Transverse colon (tissue), 4 donors: Measurements from ENCODE around the gene DNASE1. TPM values are rescaled to one million over a fixed set of nuclear protein-coding genes. Genes with fewer than 3 reads are reported as not detected.
"Not testable (repeated sequence)": the region's sequence is repeated elsewhere in the genome, so short reads cannot be mapped to it uniquely, and the experiment has no call there.

Experiments
- DNase-seq: peaks from one replicate; pipeline ENCODE4 v3.0.0-alpha.2; 2019
- H3K27ac ChIP-seq, 4 donors: fragments of 200-600 bp; sonication (generic); 2 replicates each; pipeline ENCODE4 v1.5.1; 2016 to 2018; ENCODE audit warnings: inconsistent platforms in 4 of 4
- H3K27me3 ChIP-seq: fragments of 200-600 bp; sonication (generic); 2 replicates; pipeline ENCODE4 v1.5.1; 2017; ENCODE audit warnings: inconsistent platforms
- H3K36me3 ChIP-seq, 4 donors: fragments of 200-600 bp; sonication (generic); 2 replicates each; pipeline ENCODE4 v1.5.1; 2017 to 2019; ENCODE audit warnings: inconsistent platforms in 4 of 4
- H3K4me1 ChIP-seq, 4 donors: fragments of 200-600 bp; sonication (generic); 2 replicates each; pipeline ENCODE4 v1.5.1; 2017 to 2020; ENCODE audit warnings: inconsistent platforms in 4 of 4
- H3K4me3 ChIP-seq, 4 donors: fragments of 200-600 bp; sonication (generic); 1 replicate in 1 of 4; 2 replicates in 3 of 4; pipeline versions ENCODE4 v1.5.1 to v1.6.1; 2017 to 2019; ENCODE audit warnings: inconsistent platforms in 4 of 4
- H3K9me3 ChIP-seq, 2 donors: fragments of 200-600 bp; sonication (generic); 2 replicates each; pipeline ENCODE4 v1.5.1; 2017 to 2019; ENCODE audit warnings: inconsistent platforms in 2 of 2
- EP300 ChIP-seq: sonication (generic); formaldehyde crosslinking; IDR thresholded peaks from one replicate; pipeline ENCODE4 v1.6.1; 2017; ENCODE audit warnings: antibody characterized with exemption, low read depth
- POLR2A ChIP-seq: fragments of 450-650 bp; IDR thresholded peaks from one replicate; pipeline ENCODE4 v1.6.1; 2016; ENCODE audit warnings: antibody characterized with exemption, mild to moderate bottlenecking, moderate library complexity
- POLR2AphosphoS5 ChIP-seq, 3 donors: sonication (generic); formaldehyde crosslinking; IDR thresholded peaks; one replicate each; pipeline ENCODE4 v1.6.1; 2016; ENCODE audit warnings: antibody characterized with exemption in 3 of 3
- whole genome bisulfite sequencing, 2 donors: methylation state at CpG; one replicate each; pipeline ENCODE4 v1.1.5; 2018; ENCODE audit warnings: low coverage in 1 of 2; 5-methylcytosine and 5-hydroxymethylcytosine counted together
- in situ Hi-C, 4 donors: fragments of 200-750 bp; cut with MboI; loops; one replicate each; pipeline versions ENCODE4 v1.15.0 to v1.15.1; 2017; ENCODE audit warnings: low sequenced_read_pairs in 3 of 4, low pct_ligation_motif_present in 1 of 4, low pct_unique_long_range_greater_than_20kb in 1 of 4
- intact Hi-C: fragments of 100-400 bp; cut with DNase I; formaldehyde crosslinking; loops from one replicate; pipeline ENCODE4 v1.15.1; 2023; ENCODE audit warnings: low total_unique reads
- total RNA-seq, 4 donors: library from RNA; depleted of rRNA; stranded (reverse); fragments of >200 nt; gene quantifications; one replicate each; pipeline ENCODE4 v1.1.0, GENCODE V29; 2016
- TF ChIP-seq, protein P1 (sequence below), 5 experiments: fragments of 200-600 bp in 3 of 5; fragments of 450-650 bp in 2 of 5; sonication (generic) in 3 of 5; IDR thresholded peaks; 1 replicate in 2 of 5; 2 replicates in 3 of 5; pipeline ENCODE4 v1.5.1; 2016 to 2017; ENCODE audit warnings: antibody characterized with exemption in 5 of 5, inconsistent platforms in 3 of 5, mild to moderate bottlenecking in 2 of 5, moderate library complexity in 1 of 5

The DNASE1 gene
- total RNA-seq, 4 donors from 2014 or later, result 27.3 to 139 (median 36.5) TPM

DNA sequence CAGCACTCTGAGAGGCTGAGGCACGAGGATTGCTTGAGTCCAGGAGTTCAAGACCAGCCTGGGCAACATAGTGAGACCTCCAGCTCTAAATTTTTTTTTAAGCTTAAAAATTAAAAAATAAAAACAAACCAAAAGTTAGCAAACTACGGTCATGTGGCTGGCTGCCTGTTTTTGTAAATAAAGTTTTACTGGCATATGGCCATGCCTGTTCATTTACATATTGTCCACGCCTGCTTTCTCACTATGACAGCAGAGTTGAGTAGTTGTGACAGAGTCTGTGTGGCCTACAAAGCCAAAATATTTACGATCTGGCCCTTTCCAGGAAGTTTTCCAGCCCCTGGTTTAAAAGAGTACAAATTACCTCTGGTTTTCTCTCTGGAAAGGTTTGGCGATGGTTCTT is 46.4 kb upstream of the DNASE1 start:
- H3K27ac ChIP-seq, result no peak overlapping the region
- no peak for TF ChIP-seq EP300
- no peak for TF ChIP-seq POLR2A
- no peak for TF ChIP-seq POLR2AphosphoS5 (IDR thresholded peaks at IDR 0.05)
- TF ChIP-seq, protein P1, sequence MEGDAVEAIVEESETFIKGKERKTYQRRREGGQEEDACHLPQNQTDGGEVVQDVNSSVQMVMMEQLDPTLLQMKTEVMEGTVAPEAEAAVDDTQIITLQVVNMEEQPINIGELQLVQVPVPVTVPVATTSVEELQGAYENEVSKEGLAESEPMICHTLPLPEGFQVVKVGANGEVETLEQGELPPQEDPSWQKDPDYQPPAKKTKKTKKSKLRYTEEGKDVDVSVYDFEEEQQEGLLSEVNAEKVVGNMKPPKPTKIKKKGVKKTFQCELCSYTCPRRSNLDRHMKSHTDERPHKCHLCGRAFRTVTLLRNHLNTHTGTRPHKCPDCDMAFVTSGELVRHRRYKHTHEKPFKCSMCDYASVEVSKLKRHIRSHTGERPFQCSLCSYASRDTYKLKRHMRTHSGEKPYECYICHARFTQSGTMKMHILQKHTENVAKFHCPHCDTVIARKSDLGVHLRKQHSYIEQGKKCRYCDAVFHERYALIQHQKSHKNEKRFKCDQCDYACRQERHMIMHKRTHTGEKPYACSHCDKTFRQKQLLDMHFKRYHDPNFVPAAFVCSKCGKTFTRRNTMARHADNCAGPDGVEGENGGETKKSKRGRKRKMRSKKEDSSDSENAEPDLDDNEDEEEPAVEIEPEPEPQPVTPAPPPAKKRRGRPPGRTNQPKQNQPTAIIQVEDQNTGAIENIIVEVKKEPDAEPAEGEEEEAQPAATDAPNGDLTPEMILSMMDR (IDR thresholded peaks at IDR 0.05), result no peak
- peaks cover 6 to 19% (median 18%) of the 10 kb centered on the region in 4 donors for H3K4me1 ChIP-seq
- no peaks in the 10 kb centered on the region for H3K36me3 ChIP-seq
- no peaks in the 10 kb centered on the region for H3K9me3 ChIP-seq
- intact Hi-C loops (no loop called here), in situ Hi-C loops (no loop called here)
- 68 to 81% methylated on average over 2 to 5 of the region's 5 CpGs for WGBS, 2 donors
- DNase-seq, result no peak
- H3K4me3 ChIP-seq, result no peak overlapping the region
- no peaks in the 10 kb centered on the region for H3K27me3 ChIP-seq

DNA sequence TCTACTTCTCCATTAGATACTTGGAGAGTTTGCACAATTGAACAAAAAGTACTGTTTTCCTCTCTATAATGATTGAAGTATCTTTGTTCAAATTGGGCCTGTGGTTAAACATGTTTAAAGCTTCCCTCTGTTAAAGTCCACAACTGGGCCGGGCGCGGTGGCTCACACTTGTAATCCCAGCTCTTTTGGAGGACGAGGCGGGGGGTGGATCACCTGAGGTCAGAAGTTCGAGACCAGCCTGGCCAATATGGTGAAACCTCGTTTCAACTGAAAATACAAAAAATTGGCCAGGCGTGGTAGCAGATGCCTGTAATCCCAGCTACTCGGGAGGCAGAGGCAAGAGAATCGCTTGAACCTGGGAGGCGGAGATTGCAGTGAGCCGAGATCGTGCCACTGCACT is 45.5 kb upstream of the DNASE1 start:
- H3K4me3 ChIP-seq, in situ Hi-C loops, intact Hi-C loops, H3K9me3 ChIP-seq, H3K27me3 ChIP-seq, H3K27ac ChIP-seq, H3K36me3 ChIP-seq, DNase-seq: not testable (repeated sequence)
- peaks cover 6 to 23% (median 18%) of the 10 kb centered on the region in 4 donors for H3K4me1 ChIP-seq
- 91 to 96% methylated on average over 8 to 13 of the region's 13 CpGs for WGBS, 2 donors

DNA sequence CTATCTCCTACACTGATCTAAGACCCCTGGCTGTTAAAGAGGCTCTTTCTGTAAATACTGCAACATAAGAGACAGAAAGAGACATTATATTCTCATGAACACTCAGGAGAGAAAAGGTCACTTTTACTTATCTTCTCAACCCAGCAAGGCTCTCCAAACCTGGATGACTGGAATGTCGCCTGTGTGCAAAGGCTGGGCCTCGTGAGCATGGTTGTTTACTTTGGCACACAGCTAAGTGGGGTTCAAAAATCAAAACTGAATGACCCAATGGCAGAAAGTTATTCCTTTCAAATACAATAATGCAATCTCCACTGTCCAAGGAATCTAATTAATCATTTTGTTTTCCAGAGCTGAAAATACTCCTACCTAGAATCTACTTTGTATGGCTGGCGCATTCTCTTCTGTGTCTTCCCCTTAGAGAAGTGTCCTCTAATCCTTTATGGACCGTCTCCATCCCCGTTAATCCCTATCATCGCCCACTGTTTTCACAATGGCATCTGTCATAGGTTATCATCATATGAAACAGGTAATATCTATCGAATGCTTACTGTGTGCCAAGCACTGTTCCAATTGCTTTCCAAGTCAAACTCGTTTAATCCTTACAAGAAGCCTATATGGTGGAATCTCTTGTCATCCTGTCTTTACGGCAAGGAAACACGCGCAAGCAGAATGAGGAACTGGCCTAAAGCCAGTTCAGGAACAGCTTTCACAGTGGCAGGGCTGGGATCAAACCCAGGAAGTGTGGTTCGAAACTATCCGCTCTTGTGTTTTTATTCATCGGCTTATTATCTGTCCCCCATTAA is 44.4 kb upstream of the DNASE1 start:
- 55 to 87% methylated on average over 4 to 14 of the region's 14 CpGs for WGBS, 2 donors
- H3K9me3 ChIP-seq, result no peaks in the 10 kb centered on the region
- peak overlapping the region in 1 of 4 donors; percentile 84 for H3K27ac ChIP-seq
- no peaks in the 10 kb centered on the region for H3K27me3 ChIP-seq
- in situ Hi-C loops, result no loop called here
- H3K4me1 ChIP-seq, result peaks cover 6 to 23% (median 18%) of the 10 kb centered on the region in 4 donors
- DNase-seq, result no peak
- no peaks in the 10 kb centered on the region for H3K36me3 ChIP-seq
- intact Hi-C loops, result no loop called here
- H3K4me3 ChIP-seq, result peak overlapping the region in 3 of 4 donors; percentile 86 to 94 (median 88)
- TF ChIP-seq POLR2A, result no peak
- TF ChIP-seq EP300, result no peak
- TF ChIP-seq, protein P1 (IDR thresholded peaks at IDR 0.05), result no peak
- no peak for TF ChIP-seq POLR2AphosphoS5 (IDR thresholded peaks at IDR 0.05)

DNA sequence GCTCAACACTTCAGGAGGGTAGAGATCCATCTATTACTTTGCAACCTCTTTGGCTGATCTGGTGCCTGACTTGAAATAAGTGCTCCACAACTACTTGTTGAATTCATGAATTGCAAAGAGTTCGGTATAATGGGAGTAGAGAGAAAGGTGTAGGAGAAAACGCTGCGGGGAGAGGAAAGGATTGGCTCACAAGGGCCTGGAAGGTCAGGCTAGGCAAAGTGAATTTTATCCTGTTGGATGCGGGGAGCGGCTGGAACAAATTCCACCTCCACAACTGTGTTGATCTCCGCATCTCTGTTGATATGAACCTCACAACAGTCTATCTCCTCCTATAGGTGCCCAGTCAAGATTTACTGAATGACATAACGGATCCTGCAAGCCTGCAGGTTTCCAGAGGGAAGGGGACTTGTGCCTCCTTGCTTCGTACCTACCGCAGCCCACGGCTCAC is 43.8 kb upstream of the DNASE1 start:
- Histone ChIP-seq H3K27me3 (no peaks in the 10 kb centered on the region), H3K4me1 (peaks cover 6 to 23% (median 18%) of the 10 kb centered on the region in 4 donors), H3K9me3 (no peaks in the 10 kb centered on the region), H3K27ac (peak overlapping the region; percentile 84 to 93 (median 88)), H3K36me3 (no peaks in the 10 kb centered on the region), H3K4me3 (peak overlapping the region; percentile 86 to 99 (median 91))
- TF ChIP-seq POLR2AphosphoS5 (IDR thresholded peaks at IDR 0.05) (no peak), EP300 (no peak), POLR2A (no peak)
- intact Hi-C loops, result no loop called here
- 1 to 20% methylated on average over 1 to 9 of the region's 10 CpGs for WGBS, 2 donors
- no peak for DNase-seq
- in situ Hi-C loops, result no loop called here

DNA sequence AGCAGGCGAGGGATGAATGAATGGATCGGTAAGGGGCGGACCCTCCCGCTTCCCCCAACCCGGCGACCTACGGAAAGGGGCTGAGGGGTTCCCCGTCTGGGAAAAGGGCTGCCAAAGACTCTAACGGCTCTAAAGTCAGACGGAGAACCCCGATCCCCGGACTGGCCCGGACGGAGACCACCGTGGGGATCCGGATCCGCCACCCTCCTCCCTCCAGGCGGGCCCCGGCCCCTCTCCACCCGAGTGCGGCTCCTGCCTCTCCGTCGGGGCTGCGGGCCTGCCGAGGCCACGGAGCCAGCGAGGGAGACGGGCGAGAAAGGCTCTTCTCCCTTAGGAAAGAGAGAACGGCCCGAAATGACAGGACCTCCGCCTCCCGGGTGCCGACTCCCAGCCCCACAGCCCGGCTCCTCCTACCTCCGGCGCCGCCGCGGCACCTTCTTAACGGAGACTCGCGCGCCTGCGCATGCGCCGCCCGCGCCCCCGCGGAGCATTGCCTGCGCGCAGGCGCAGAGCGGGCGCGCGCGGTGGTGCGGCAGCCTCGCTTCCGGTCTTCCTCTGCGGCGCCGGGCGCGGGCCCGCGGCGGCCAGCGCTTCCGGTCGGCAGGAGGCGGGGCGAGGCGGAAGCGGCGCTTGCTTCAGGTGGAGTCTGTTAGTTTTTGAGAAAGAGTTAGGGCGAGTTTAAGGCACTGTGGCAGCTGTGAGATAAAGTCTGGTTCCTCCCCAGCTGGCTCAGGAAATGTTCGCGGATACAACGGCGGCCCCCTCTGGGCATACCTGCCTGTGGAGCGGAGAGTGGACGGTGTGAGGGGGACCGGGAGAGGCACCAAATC is 43.1 kb upstream of the DNASE1 start, which contains the start of gene SLX4:
SLX4 (minus strand) TSS at position 461 of the 830 bp plus-strand sequence. CDS start 2,642 bp downstream, outside the sequence.
- no peaks in the 10 kb centered on the region for H3K9me3 ChIP-seq
- WGBS, 2 donors, result 1% methylated on average over 77 of the region's 86 CpGs; no CpG with 5 or more reads in 1 of the 2 donors
- H3K4me1 ChIP-seq, result peaks cover 6 to 23% (median 18%) of the 10 kb centered on the region in 4 donors
- intact Hi-C loops (no loop called here), in situ Hi-C loops (no loop called here)
- H3K27me3 ChIP-seq, result no peaks in the 10 kb centered on the region
- H3K36me3 ChIP-seq, result no peaks in the 10 kb centered on the region
- peak; percentile 49 for TF ChIP-seq POLR2A
- no peak for TF ChIP-seq EP300
- TF ChIP-seq, protein P1 (IDR thresholded peaks at IDR 0.05), result no peak
- TF ChIP-seq POLR2AphosphoS5 (IDR thresholded peaks at IDR 0.05), result peak; percentile 66 to 86 (median 68)
- peak within 1 kb of the TSS; percentile 84 to 93 (median 88) for H3K27ac ChIP-seq
- peak within 1 kb of the TSS; percentile 86 to 99 (median 91) for H3K4me3 ChIP-seq
- peak; percentile 93 for DNase-seq
